H1 (cell line): ENCODE measurements around the gene SPAG16. TPM values are rescaled to one million over a fixed set of nuclear protein-coding genes. Genes with fewer than 3 reads are reported as not detected.

Source experiments
- CTCF ChIA-PET: fragments of 300-600 bp; sonication (Branson Sonifier 250); formaldehyde crosslinking; loops from one replicate; lab custom pipeline; 2021; ENCODE audit not compliant: partially characterized antibody; lab: Charles Lee
- POLR2A ChIA-PET: fragments of 300-600 bp; sonication (Branson Sonifier 250); formaldehyde crosslinking; loops from one replicate; lab custom pipeline; 2021; ENCODE audit warnings: inconsistent platforms; ENCODE audit not compliant: partially characterized antibody; lab: Charles Lee
- DNase-seq, 2 experiments: peaks; one replicate each; pipeline versions ENCODE4 v3.0.0 to v3.0.0-alpha.2; 2010 to 2022; ENCODE audit warnings: low spot score in 2 of 2, low read depth in 1 of 2, mixed read lengths in 1 of 2
- FAIRE-seq: peaks from 2 replicates; lab custom pipeline; 2011; peaks lifted over from hg19 to GRCh38; lab: Jason Lieb, UNC
- H2AFZ ChIP-seq: 2 replicates; pipeline ENCODE4 v1.8.1; 2012; ENCODE audit warnings: low read length, inconsistent platforms
- H2AK5ac ChIP-seq: 2 replicates; pipeline ENCODE4 v1.6.1; 2013; ENCODE audit warnings: low read depth, low read length
- H2BK120ac ChIP-seq: replicated peaks from 2 replicates; pipeline ENCODE3; 2013; ENCODE audit warnings: low read depth, low read length, inconsistent platforms
- H2BK12ac ChIP-seq: 2 replicates; pipeline ENCODE4 v1.6.1; 2013; ENCODE audit warnings: low read depth, low read length
- H2BK15ac ChIP-seq: 2 replicates; pipeline ENCODE4 v1.6.1; 2013; ENCODE audit warnings: low read length
- H2BK20ac ChIP-seq: 2 replicates; pipeline ENCODE4 v1.6.1; 2013; ENCODE audit warnings: low read length
- H2BK5ac ChIP-seq: 2 replicates; pipeline ENCODE4 v1.6.1; 2013; ENCODE audit warnings: low read depth, low read length
- H3K14ac ChIP-seq: 2 replicates; pipeline ENCODE4 v1.6.1; 2013; ENCODE audit warnings: inconsistent platforms; ENCODE audit not compliant: insufficient read length
- H3K18ac ChIP-seq: 2 replicates; pipeline ENCODE4 v1.6.1; 2013; ENCODE audit warnings: low read length; ENCODE audit errors: extremely low read depth
- H3K23ac ChIP-seq: 2 replicates; pipeline ENCODE4 v1.6.1; 2013; ENCODE audit warnings: inconsistent platforms; ENCODE audit not compliant: insufficient read length
- H3K23me2 ChIP-seq: 2 replicates; pipeline ENCODE4 v1.6.1; 2013; ENCODE audit warnings: low read depth, low read length
- H3K27ac ChIP-seq: 2 replicates; pipeline ENCODE4 v1.6.1; 2011; ENCODE audit warnings: low read depth, low read length, inconsistent platforms
- H3K27me3 ChIP-seq, 4 experiments: replicated peaks in 1 of 4; 1 replicate in 1 of 4; 2 replicates in 3 of 4; pipeline versions ENCODE4 v1.6.1 to v1.8.1; 2011 to 2013; ENCODE audit warnings: low read length in 3 of 4, mild to moderate bottlenecking in 3 of 4, inconsistent platforms in 2 of 4, mixed read lengths in 2 of 4, moderate library complexity in 1 of 4; ENCODE audit not compliant: control insufficient read depth in 3 of 4, insufficient read depth in 3 of 4; ENCODE audit errors: extremely low read depth in 1 of 4
- H3K36me3 ChIP-seq, 4 experiments: 2 replicates each; pipeline versions ENCODE4 v1.6.1 to v1.8.1; 2011 to 2013; ENCODE audit warnings: mild to moderate bottlenecking in 4 of 4, low read length in 3 of 4, moderate library complexity in 2 of 4, control low read depth in 1 of 4, inconsistent platforms in 1 of 4; ENCODE audit not compliant: insufficient read depth in 4 of 4, control insufficient read depth in 2 of 4
- H3K4ac ChIP-seq: replicated peaks from 2 replicates; pipeline ENCODE3; 2013; ENCODE audit warnings: low read length, low read depth, mixed read lengths, inconsistent platforms; ENCODE audit not compliant: insufficient read length
- H3K4me1 ChIP-seq, 4 experiments: replicated peaks in 1 of 4; 1 replicate in 1 of 4; 2 replicates in 3 of 4; pipeline versions ENCODE4 v1.6.1 to v1.8.1; 2011 to 2013; ENCODE audit warnings: low read length in 3 of 4, inconsistent platforms in 2 of 4, mixed read lengths in 1 of 4; ENCODE audit not compliant: insufficient read depth in 4 of 4, control insufficient read depth in 3 of 4
- H3K4me2 ChIP-seq, 2 experiments: 2 replicates each; pipeline versions ENCODE4 v1.6.1 to v1.8.1; 2011 to 2013; ENCODE audit warnings: low read depth in 2 of 2, low read length in 2 of 2, control low read depth in 1 of 2, inconsistent platforms in 1 of 2, mild to moderate bottlenecking in 1 of 2; ENCODE audit not compliant: insufficient read depth in 1 of 2
- H3K4me3 ChIP-seq, 4 experiments: fragments of 200-600, 300-600 bp in 1 of 4; sonication (generic), shearing (Covaris generic), sonication (Bioruptor Twin) in 1 of 4; 2 replicates each; pipeline versions ENCODE4 v1.5.1 to v1.8.1; 2011 to 2016; ENCODE audit warnings: low read length in 4 of 4, low read depth in 3 of 4, control low read depth in 2 of 4, inconsistent platforms in 2 of 4, mild to moderate bottlenecking in 2 of 4, mixed read lengths in 1 of 4, moderate library complexity in 1 of 4; ENCODE audit not compliant: insufficient read depth in 2 of 4; ENCODE audit errors: extremely low read depth in 1 of 4
- H3K56ac ChIP-seq: replicated peaks from 2 replicates; pipeline ENCODE3; 2013; ENCODE audit warnings: low read depth, mild to moderate bottlenecking, mixed read lengths, low read length, inconsistent platforms; ENCODE audit not compliant: insufficient read length
- H3K79me1 ChIP-seq: 2 replicates; pipeline ENCODE4 v1.6.1; 2013; ENCODE audit warnings: low read depth, low read length, control low read depth
- H3K79me2 ChIP-seq, 2 experiments: 2 replicates each; pipeline versions ENCODE4 v1.6.1 to v1.8.1; 2012 to 2013; ENCODE audit warnings: low read length in 2 of 2, mild to moderate bottlenecking in 2 of 2, inconsistent platforms in 1 of 2; ENCODE audit not compliant: insufficient read depth in 2 of 2, control insufficient read depth in 1 of 2
- H3K9ac ChIP-seq, 4 experiments: replicated peaks in 1 of 4; 1 replicate in 1 of 4; 2 replicates in 3 of 4; pipeline versions ENCODE4 v1.6.1 to v1.8.1; 2011 to 2013; ENCODE audit warnings: low read depth in 3 of 4, low read length in 3 of 4, control low read depth in 2 of 4, mild to moderate bottlenecking in 2 of 4, moderate library complexity in 2 of 4, inconsistent platforms in 1 of 4; ENCODE audit errors: extremely low read depth in 1 of 4
- H3K9me3 ChIP-seq, 2 experiments: 2 replicates each; pipeline versions ENCODE4 v1.6.1 to v1.8.1; 2012 to 2013; ENCODE audit warnings: mild to moderate bottlenecking in 2 of 2, moderate library complexity in 2 of 2, control low read depth in 1 of 2, inconsistent platforms in 1 of 2, low read depth in 1 of 2, low read length in 1 of 2, mixed read lengths in 1 of 2; ENCODE audit not compliant: insufficient read depth in 2 of 2
- H4K20me1 ChIP-seq, 2 experiments: replicated peaks in 1 of 2; 2 replicates each; pipeline versions ENCODE3 to v1.8.1; 2011 to 2013; ENCODE audit warnings: inconsistent platforms in 2 of 2, low read length in 2 of 2, mild to moderate bottlenecking in 1 of 2; ENCODE audit not compliant: insufficient read depth in 2 of 2, control insufficient read depth in 1 of 2
- H4K5ac ChIP-seq: 2 replicates; pipeline ENCODE4 v1.6.1; 2013; ENCODE audit warnings: low read length, low read depth, mixed read lengths, inconsistent platforms; ENCODE audit not compliant: insufficient read length
- H4K8ac ChIP-seq: 2 replicates; pipeline ENCODE4 v1.8.0; 2013; ENCODE audit warnings: mild to moderate bottlenecking, moderate library complexity, low read length, inconsistent platforms; ENCODE audit not compliant: insufficient read depth; ENCODE audit errors: extremely low read depth
- H4K91ac ChIP-seq: replicated peaks from 2 replicates; pipeline ENCODE3; 2013; ENCODE audit warnings: low read length, mixed read lengths, inconsistent platforms; ENCODE audit not compliant: insufficient read length
- EGR1 ChIP-seq: IDR thresholded peaks from 2 replicates; pipeline ENCODE4 v1.6.1; 2011; ENCODE audit warnings: low read depth, low read length, borderline replicate concordance
- NRF1 ChIP-seq: IDR thresholded peaks from 2 replicates; pipeline ENCODE4 v1.6.1; 2011; ENCODE audit warnings: mild to moderate bottlenecking, low read depth, low read length, improper control_type of control experiment
- SAP30 ChIP-seq: fragments of 300-600 bp; sonication (generic); IDR thresholded peaks from 2 replicates; pipeline ENCODE4 v1.7.1; 2012; ENCODE audit warnings: low read length, moderate library complexity, mild to moderate bottlenecking, inconsistent platforms; ENCODE audit not compliant: insufficient read depth, insufficient replicate concordance
- SIN3A ChIP-seq, 2 experiments: IDR thresholded peaks in 1 of 2; conservative IDR thresholded peaks in 1 of 2; 2 replicates each; pipeline ENCODE4 v1.6.1; 2011 to 2012; ENCODE audit warnings: low read length in 2 of 2, improper control_type of control experiment in 1 of 2, low read depth in 1 of 2, mild to moderate bottlenecking in 1 of 2
- TAF1 ChIP-seq: IDR thresholded peaks from 2 replicates; pipeline ENCODE4 v1.6.1; 2011; ENCODE audit warnings: mild to moderate bottlenecking, low read depth, low read length
- TAF7 ChIP-seq: optimal IDR thresholded peaks from 2 replicates; pipeline ENCODE3; 2011; ENCODE audit warnings: low read depth, mild to moderate bottlenecking, inconsistent platforms, low read length, moderate library complexity, borderline replicate concordance
- YY1 ChIP-seq: IDR thresholded peaks from 2 replicates; pipeline ENCODE4 v1.6.1; 2011; ENCODE audit warnings: low read depth, mild to moderate bottlenecking, low read length
- WGBS, 2 experiments: shearing (Covaris generic) in 1 of 2; methylation state at CpG; one replicate each; pipeline versions ENCODE4 v1.1.6 to v1.1.7; 2013 to 2015; ENCODE audit warnings: low lambda C conversion rate in 2 of 2, mixed read lengths in 2 of 2, inconsistent platforms in 1 of 2, low coverage in 1 of 2, missing lambda C conversion rate in 1 of 2; ENCODE audit not compliant: insufficient replicate concordance in 2 of 2, insufficient coverage in 1 of 2, insufficient read length in 1 of 2; ENCODE audit errors: extremely low coverage in 1 of 2, missing lambda C conversion rate in 1 of 2; 5-methylcytosine and 5-hydroxymethylcytosine counted together
- polyA plus RNA-seq, 7 experiments: library from polyadenylated mRNA; depleted of rRNA in 3 of 7; stranded (reverse) in 5 of 7; unstranded in 2 of 7; fragments of >200 nt in 5 of 7; fragments of 200-250 nt in 2 of 7; gene quantifications; 1 replicate in 5 of 7; 2 replicates in 1 of 7; 4 replicates in 1 of 7; pipeline versions ENCODE4 v1.2.1 to v1.2.3, GENCODE V29; 2011 to 2013; ENCODE audit warnings: missing spikeins in 2 of 7, mixed read lengths in 2 of 7
- total RNA-seq: library from RNA; stranded (reverse); fragmentation: NEBNext Ultra II Directional; extraction: Animal tissue kit (Norgen Biotek cat#: 25700); gene quantifications from 2 replicates; pipeline ENCODE4 v1.2.1, GENCODE V29; 2021
- TF ChIP-seq, protein P1 (sequence below), 3 experiments: IDR thresholded peaks; 1 replicate in 2 of 3; 2 replicates in 1 of 3; pipeline versions ENCODE4 v1.5.1 to v1.6.1; 2011; ENCODE audit warnings: low read length in 3 of 3, mild to moderate bottlenecking in 3 of 3, inconsistent platforms in 2 of 3, low read depth in 1 of 3, moderate library complexity in 1 of 3; ENCODE audit not compliant: insufficient read depth in 1 of 3; ENCODE audit errors: control extremely low read depth in 1 of 3
- TF ChIP-seq, protein P2 (sequence below): IDR thresholded peaks from 2 replicates; pipeline ENCODE4 v1.6.1; 2012; ENCODE audit warnings: low read length, inconsistent platforms

The SPAG16 gene
- total and polyA plus RNA-seq, 2 of the 8 experiments (the other 6 are each of a cell fraction or from before 2014, with no cell fraction given), result 6.0 to 14.9 TPM

DNA sequence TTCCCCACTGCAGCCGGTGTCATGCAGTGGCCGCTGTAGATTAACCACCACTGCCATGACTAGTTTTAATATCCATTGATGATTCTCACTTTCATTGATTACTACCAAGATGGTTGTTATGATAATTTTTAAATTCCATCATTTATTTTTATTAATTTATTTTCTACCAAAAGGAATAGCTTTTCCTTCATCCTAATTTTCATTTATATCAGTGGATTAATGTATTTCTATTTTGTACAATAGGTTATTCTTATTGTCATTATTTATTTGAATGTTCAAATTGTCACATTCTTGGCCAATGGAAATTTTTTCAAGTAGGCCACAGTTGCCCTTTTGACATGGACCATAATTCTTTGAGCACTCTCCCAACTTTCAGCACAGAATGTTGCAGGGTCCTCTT is 751.7 kb downstream of the SPAG16 start:
- POLR2A ChIA-PET, result no interaction called here
- no peak overlapping the region for H2AFZ ChIP-seq
- H3K79me1 ChIP-seq, result no peaks in the 10 kb centered on the region
- H2BK120ac ChIP-seq, result no peak overlapping the region
- no peak overlapping the region for H4K91ac ChIP-seq
- no peak overlapping the region for H2AK5ac ChIP-seq
- H4K8ac ChIP-seq, result no peak overlapping the region
- no peak overlapping the region for H3K27ac ChIP-seq
- no peak for DNase-seq
- no peaks in the 10 kb centered on the region for H3K79me2 ChIP-seq
- H3K4me1 ChIP-seq, result peaks cover 0 to 3% (median 1%) of the 10 kb centered on the region in 4 experiments; a peak in 1 of 7 replicates
- H2BK20ac ChIP-seq, result no peak overlapping the region
- CTCF ChIA-PET, result no interaction called here
- TF ChIP-seq NRF1, result no peak
- no peak for TF ChIP-seq TAF7
- TF ChIP-seq, protein P1, sequence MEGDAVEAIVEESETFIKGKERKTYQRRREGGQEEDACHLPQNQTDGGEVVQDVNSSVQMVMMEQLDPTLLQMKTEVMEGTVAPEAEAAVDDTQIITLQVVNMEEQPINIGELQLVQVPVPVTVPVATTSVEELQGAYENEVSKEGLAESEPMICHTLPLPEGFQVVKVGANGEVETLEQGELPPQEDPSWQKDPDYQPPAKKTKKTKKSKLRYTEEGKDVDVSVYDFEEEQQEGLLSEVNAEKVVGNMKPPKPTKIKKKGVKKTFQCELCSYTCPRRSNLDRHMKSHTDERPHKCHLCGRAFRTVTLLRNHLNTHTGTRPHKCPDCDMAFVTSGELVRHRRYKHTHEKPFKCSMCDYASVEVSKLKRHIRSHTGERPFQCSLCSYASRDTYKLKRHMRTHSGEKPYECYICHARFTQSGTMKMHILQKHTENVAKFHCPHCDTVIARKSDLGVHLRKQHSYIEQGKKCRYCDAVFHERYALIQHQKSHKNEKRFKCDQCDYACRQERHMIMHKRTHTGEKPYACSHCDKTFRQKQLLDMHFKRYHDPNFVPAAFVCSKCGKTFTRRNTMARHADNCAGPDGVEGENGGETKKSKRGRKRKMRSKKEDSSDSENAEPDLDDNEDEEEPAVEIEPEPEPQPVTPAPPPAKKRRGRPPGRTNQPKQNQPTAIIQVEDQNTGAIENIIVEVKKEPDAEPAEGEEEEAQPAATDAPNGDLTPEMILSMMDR (IDR thresholded peaks at IDR 0.05; ENCODE audit: control extremely low read depth in 1 of 3, insufficient read depth in 1 of 3, low read depth in 1 of 3, low read length in 3 of 3), result no peak
- TF ChIP-seq, protein P2, sequence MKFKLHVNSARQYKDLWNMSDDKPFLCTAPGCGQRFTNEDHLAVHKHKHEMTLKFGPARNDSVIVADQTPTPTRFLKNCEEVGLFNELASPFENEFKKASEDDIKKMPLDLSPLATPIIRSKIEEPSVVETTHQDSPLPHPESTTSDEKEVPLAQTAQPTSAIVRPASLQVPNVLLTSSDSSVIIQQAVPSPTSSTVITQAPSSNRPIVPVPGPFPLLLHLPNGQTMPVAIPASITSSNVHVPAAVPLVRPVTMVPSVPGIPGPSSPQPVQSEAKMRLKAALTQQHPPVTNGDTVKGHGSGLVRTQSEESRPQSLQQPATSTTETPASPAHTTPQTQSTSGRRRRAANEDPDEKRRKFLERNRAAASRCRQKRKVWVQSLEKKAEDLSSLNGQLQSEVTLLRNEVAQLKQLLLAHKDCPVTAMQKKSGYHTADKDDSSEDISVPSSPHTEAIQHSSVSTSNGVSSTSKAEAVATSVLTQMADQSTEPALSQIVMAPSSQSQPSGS, result no peak
- TF ChIP-seq SAP30, result no peak
- no peak for TF ChIP-seq SIN3A (conservative IDR thresholded peaks at IDR 0.05 in 1 of 2, IDR thresholded peaks at IDR 0.05 in 1 of 2; ENCODE audit: low read depth in 1 of 2, low read length in 2 of 2)
- no peak for TF ChIP-seq EGR1
- TF ChIP-seq YY1, result no peak
- TF ChIP-seq TAF1, result no peak
- H3K4ac ChIP-seq, result no peak overlapping the region
- no peak for FAIRE-seq
- no peak overlapping the region for H3K56ac ChIP-seq
- H2BK5ac ChIP-seq, result no peak overlapping the region
- no peak overlapping the region for H3K4me3 ChIP-seq
- no peak overlapping the region for H4K5ac ChIP-seq
- H3K9me3 ChIP-seq, result no peaks in the 10 kb centered on the region
- H3K9ac ChIP-seq, result no peak overlapping the region
- H2BK12ac ChIP-seq, result no peak overlapping the region
- no peaks in the 10 kb centered on the region for H4K20me1 ChIP-seq
- no peak overlapping the region for H3K18ac ChIP-seq
- no peaks in the 10 kb centered on the region for H3K36me3 ChIP-seq
- no peak overlapping the region for H3K14ac ChIP-seq
- H2BK15ac ChIP-seq, result no peak overlapping the region
- H3K27me3 ChIP-seq, result no peaks in the 10 kb centered on the region
- H3K23ac ChIP-seq, result no peak overlapping the region
- WGBS, 2 experiments, result 92% methylated on average over 2 of the region's 2 CpGs; no CpG with 5 or more reads in 1 of the 2 experiments
- H3K4me2 ChIP-seq, result no peak overlapping the region
- no peaks in the 10 kb centered on the region for H3K23me2 ChIP-seq
